NCI-H146 treated with DMSO at 0.1 percent for 48 hours (cell line): Measurements from ENCODE around the gene NAA25.
A peak's percentile ranks its signal among the peaks of the same experiment; 100 is the strongest.

Experiments
- DNase-seq: peaks from one replicate; lab custom pipeline; 2025; ENCODE audit not compliant: unreplicated experiment; lab: John Stamatoyannopoulos, UW

NAA25 gene

GRCh38 chr12:112108202-112109079, at the start of gene NAA25:
Gene NAA25, minus strand, starts transcription at chr12:112108783. Its CDS starts 10 bp downstream, at chr12:112108773.
- DNase-seq, result peak; percentile 55

- DNase-seq, result no peak
Observed at GRCh38 chr12:112153893-112154219, 45.3 kb upstream of the NAA25 start.

GRCh38 chr12:112153181-112153892, 44.8 kb upstream of the NAA25 start:
- DNase-seq, result no peak

DNA sequence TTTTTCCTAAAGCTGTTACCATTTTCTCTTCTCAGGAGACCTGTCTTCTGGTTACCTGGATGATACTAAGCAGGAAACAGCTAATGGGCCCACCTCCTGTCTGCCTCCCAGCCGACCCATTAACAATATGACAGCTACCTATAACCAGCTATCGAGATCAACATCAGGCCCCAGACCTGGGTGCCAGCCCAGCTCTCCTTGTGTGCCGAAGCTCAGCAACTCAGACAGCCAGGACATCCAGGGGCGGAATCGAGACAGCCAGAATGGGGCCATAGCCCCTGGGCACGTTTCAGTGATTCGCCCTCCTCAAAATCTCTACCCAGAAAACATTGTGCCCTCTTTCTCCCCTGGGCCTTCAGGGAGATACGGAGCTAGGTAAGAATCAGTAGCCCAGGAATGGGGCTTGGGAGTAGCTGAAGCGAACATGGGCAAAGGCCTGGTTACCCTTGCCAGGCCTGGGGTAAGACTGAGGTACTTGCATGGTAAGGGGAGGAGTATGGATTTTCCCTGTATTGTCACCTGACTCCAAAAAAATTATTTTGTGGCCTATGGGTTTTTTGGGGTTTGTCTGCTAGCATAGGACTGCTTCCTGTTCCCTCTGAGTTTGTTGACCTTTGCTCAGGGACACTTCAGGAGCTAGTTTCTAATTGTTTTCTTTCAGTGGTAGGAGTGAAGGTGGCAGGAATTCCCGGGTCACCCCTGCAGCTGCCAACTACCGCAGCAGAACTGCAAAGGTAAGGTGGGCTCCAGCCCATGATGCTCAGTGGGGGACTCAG, 43.4 kb upstream of the NAA25 start:
- DNase-seq, result no peak

DNA sequence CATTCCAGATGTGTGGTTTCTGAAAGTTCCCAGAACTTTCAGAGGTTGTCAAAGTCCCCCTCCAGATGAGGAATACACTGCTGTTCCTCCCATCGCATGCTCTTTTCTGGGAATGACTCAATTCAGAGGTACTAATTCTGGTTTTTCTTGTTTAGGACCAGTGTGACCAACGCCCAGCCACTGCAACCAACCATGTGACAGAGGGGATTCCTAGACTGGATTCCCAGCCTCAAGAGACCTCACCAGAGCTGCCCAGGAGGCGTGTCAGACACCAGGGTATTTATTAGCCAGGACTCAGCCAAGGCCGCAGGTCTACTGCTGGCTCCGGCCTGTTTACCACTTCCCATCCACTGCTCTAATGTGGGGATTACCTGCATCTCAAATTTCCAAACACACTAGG, 41.0 kb upstream of the NAA25 start:
- no peak for DNase-seq

DNA sequence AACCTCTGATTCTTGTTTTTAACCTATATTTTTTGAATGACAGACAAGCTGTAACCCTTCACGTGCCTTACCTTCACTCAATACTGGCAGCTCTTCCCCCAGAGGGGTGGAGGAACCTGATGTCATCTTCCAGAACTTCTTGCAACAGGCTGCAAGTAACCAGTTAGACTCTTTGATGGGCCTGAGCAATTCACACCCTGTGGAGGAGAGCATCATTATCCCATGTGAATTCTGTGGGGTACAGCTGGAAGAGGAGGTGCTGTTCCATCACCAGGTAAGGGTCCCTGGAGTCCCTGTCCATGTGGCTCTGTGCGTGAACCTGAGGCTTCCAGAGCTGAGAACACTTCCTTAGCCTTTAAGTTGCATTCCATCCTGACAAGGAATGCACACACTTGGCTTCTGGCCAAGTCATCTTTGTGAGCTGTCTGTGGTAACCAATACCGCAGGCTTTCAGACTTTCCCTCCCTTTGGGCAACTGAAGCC, 39.5 kb upstream of the NAA25 start:
- DNase-seq, result no peak

DNA sequence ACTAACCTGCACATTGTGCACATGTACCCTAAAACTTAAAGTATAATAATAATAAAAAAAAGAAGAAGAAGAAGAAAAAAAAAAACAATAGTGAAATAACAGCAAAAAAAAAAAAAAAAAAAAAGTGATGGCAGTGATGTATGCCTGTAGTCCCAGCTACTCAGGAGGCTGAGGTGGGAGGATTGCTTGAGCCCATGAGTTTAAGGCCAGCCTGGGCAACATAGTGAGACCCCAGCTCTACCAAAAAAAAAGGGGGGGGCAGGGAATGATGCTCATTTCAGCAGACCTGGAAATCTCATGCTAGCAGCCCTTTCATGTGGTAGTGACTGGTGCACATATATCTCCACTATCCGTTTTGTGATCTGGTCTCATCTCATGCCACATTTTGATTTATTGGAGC, 37.5 kb upstream of the NAA25 start:
- DNase-seq, result no peak

GRCh38 chr12:112140728-112141127, 32.1 kb upstream of the NAA25 start:
- DNase-seq, result no peak

DNA sequence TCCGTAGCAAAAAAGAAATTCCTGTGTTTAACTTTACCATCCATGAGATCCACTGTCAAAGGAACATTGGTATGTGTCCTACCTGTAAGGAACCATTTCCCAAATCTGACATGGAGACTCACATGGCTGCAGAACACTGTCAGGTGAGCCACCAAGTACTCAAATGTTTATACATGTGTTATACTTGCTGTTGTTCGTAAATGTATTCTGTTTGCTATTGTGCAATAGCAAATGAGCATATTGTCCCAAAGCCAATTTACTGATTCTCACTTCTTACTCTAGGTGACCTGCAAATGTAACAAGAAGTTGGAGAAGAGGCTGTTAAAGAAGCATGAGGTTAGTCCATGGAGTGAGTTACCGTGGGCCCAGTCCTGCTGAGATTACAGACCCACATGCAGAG, 26.1 kb upstream of the NAA25 start:
- DNase-seq, result no peak

- no peak for DNase-seq
Observed at GRCh38 chr12:112133418-112133817, 24.8 kb upstream of the NAA25 start.

GRCh38 chr12:112131686-112132085, 23.1 kb upstream of the NAA25 start:
- no peak for DNase-seq

GRCh38 chr12:112130441-112130998, 21.9 kb upstream of the NAA25 start:
- no peak for DNase-seq

GRCh38 chr12:112126911-112127310, 18.3 kb upstream of the NAA25 start:
- DNase-seq, result no peak

DNA sequence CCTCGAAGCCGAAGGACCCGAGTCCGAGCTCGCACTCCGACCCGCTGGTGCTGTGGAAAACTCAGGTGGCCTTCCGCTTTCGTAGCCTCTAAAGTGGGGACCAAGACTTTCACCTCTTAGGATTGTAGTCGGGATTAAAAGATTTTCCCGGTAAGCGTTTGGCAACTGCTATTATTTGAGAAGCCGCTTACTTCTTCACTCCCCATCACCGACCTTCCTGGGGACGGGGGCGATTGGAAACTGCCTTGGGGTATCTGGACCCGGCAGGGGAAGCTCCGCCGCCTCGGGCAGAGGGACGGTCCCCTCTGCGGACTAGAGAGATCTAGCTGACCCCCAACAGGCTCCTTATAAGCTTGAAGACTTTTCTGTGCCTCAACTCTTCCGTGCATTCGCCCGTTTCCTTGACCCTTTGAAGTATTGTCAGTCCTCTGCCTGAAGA, 17.4 kb upstream of the NAA25 start:
- no peak for DNase-seq

DNA sequence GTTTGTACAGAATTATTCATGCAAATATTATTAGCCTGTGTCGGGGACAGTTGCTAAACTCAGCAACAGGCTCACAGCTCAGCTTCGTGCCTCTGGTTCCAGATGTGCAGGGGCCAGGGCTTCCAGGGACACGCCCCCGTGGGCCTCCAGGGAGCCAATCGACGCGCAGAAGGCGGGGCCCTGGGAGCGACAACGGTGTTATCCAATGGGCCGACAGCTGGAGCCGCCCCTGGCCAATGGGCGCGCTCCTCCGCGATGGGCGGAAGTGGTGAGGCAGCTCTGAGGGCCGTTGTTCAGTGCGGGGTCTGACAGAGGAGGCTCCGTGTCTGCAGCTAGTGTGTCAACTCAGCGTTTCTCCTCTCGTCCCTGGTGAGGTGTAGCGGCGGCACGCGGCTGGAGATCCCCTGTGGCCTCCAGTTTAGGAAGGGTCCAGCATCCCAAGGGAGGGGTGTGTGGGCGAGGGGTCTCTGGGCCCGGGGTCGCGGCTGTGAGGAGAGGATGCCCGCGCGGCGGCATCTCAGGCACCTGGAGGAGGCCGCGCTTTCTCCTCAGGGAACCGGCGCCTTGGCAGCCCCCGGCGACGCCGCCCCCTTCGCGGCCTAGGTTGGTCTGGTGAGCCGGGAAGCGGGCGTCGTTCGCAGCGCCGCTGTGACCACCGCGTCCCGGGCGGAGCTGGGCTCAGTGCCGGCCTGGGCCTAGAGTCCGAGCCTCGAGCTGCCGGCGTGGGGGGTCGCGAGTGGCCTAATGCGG, 16.8 kb upstream of the NAA25 start, which contains the start of gene TRAFD1:
TRAFD1 (plus strand) TSS at position 311 of the 750 bp plus-strand sequence. CDS start 4,963 bp downstream, outside the sequence.
- peak; percentile 87 for DNase-seq

DNA sequence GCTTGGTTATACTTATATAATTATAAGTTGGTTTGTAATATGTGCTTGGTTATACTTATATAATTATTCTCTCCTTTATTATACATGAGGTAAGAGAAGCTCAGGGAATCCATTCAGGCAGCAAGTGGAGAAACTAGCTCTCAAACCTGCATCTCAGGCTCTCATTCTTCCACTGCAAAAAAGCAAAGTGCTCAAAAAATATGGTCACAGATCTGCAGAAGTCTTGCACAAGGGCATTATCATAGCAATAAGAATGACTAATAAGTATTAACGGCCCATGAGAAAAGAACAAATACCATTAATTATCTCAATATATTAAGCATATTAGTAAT, 16.3 kb upstream of the NAA25 start:
- no peak for DNase-seq

- DNase-seq, result peak; percentile 21
Observed at GRCh38 chr12:112122823-112123690, 14.5 kb upstream of the NAA25 start.

- no peak for DNase-seq
Observed at GRCh38 chr12:112121780-112122565, 13.4 kb upstream of the NAA25 start.

- no peak for DNase-seq
Observed at GRCh38 chr12:112117685-112118084, 9.1 kb upstream of the NAA25 start.
